Measurements from ENCODE around the gene PRICKLE4. TPM values are rescaled to one million over a fixed set of nuclear protein-coding genes. Genes with fewer than 3 reads are reported as not detected.

Gene PRICKLE4
- total and polyA plus RNA-seq, 10 donors: 0.41 to 32.8 (median 10.6) TPM

- intact Hi-C loops (cut with DNase I; ENCODE audit: low total_unique reads): loop anchor here (10.0 kb wide), 1 partner anchor 53 kb away; no protein-coding TSS in a partner anchor
- no peaks in the 10 kb centered on the region for H3K9me3 ChIP-seq
- H3K36me3 ChIP-seq: no peaks in the 10 kb centered on the region
- H3K27me3 ChIP-seq (replicated peaks in 1 of 7): no peaks in the 10 kb centered on the region
- no peak overlapping the region for H3K27ac ChIP-seq
- H3K4me1 ChIP-seq: peaks cover 12 to 32% (median 21%) of the 10 kb centered on the region in 6 donors
- WGBS, 5 donors: 90 to 95% (median 93%) methylated on average over 6 of the region's 6 CpGs
- DNase-seq: peak; percentile 29
- TF ChIP-seq POLR2A (IDR thresholded peaks at IDR 0.05): no peak
- TF ChIP-seq CTCF (IDR thresholded peaks at IDR 0.05 in 8 of 11, conservative IDR thresholded peaks at IDR 0.05 in 3 of 11): no peak
- TF ChIP-seq POLR2AphosphoS5 (IDR thresholded peaks at IDR 0.05): no peak
- H3K4me3 ChIP-seq: no peak overlapping the region
Observed at GRCh38 chr6:41737591-41738130, 42.9 kb upstream of the PRICKLE4 start.

- H3K27ac ChIP-seq: no peak overlapping the region
- H3K36me3 ChIP-seq: no peaks in the 10 kb centered on the region
- H3K9me3 ChIP-seq: no peaks in the 10 kb centered on the region
- no peak for TF ChIP-seq POLR2AphosphoS5 (IDR thresholded peaks at IDR 0.05)
- TF ChIP-seq POLR2A (IDR thresholded peaks at IDR 0.05): no peak
- TF ChIP-seq CTCF (IDR thresholded peaks at IDR 0.05 in 8 of 11, conservative IDR thresholded peaks at IDR 0.05 in 3 of 11): no peak
- peaks cover 0 to 18% (median 8%) of the 10 kb centered on the region in 6 donors for H3K4me1 ChIP-seq
- intact Hi-C loops (cut with DNase I; ENCODE audit: low total_unique reads): loop anchor here (10.0 kb wide), 1 partner anchor 54 kb away; no protein-coding TSS in a partner anchor
- no peak overlapping the region for H3K4me3 ChIP-seq
- DNase-seq: no peak
- 84 to 94% (median 89%) methylated on average over 4 of the region's 4 CpGs for WGBS, 5 donors
- no peaks in the 10 kb centered on the region for H3K27me3 ChIP-seq (replicated peaks in 1 of 7)
Observed at GRCh38 chr6:41739041-41739440, 41.5 kb upstream of the PRICKLE4 start.

GRCh38 chr6:41740366-41741162 lies 40.0 kb upstream of the PRICKLE4 start:
- Histone ChIP-seq H3K9me3 (no peaks in the 10 kb centered on the region), H3K4me3 (no peak overlapping the region), H3K36me3 (no peaks in the 10 kb centered on the region), H3K4me1 (peaks cover 0 to 16% (median 6%) of the 10 kb centered on the region in 6 donors), H3K27me3 (replicated peaks in 1 of 7) (no peaks in the 10 kb centered on the region), H3K27ac (no peak overlapping the region)
- TF ChIP-seq POLR2AphosphoS5 (IDR thresholded peaks at IDR 0.05): no peak
- no peak for TF ChIP-seq CTCF (IDR thresholded peaks at IDR 0.05 in 8 of 11, conservative IDR thresholded peaks at IDR 0.05 in 3 of 11)
- TF ChIP-seq POLR2A (IDR thresholded peaks at IDR 0.05): no peak
- WGBS, 5 donors: 71 to 92% (median 81%) methylated on average over 8 to 13 of the region's 13 CpGs
- no peak for DNase-seq
- intact Hi-C loops (cut with DNase I; ENCODE audit: low total_unique reads): no loop called here

Data from spleen (tissue), 11 donors.